Ishikawa (cell line): ENCODE measurements around the gene EPAS1.

Source experiments
- CEBPB ChIP-seq: IDR thresholded peaks from 2 replicates; pipeline ENCODE4 v1.6.1; 2012
- CREB1 ChIP-seq: IDR thresholded peaks from 2 replicates; pipeline ENCODE4 v1.6.1; 2012; ENCODE audit warnings: low read depth
- EGR1 ChIP-seq: IDR thresholded peaks from 2 replicates; pipeline ENCODE4 v1.6.1; 2012
- EP300 ChIP-seq: IDR thresholded peaks from 2 replicates; pipeline ENCODE4 v1.6.1; 2012; ENCODE audit warnings: borderline replicate concordance
- FOXM1 ChIP-seq: IDR thresholded peaks from 2 replicates; pipeline ENCODE4 v1.6.1; 2012; ENCODE audit warnings: low read depth, borderline replicate concordance
- MAX ChIP-seq: IDR thresholded peaks from 2 replicates; pipeline ENCODE4 v1.6.1; 2012
- NFIC ChIP-seq: IDR thresholded peaks from 2 replicates; pipeline ENCODE4 v1.6.1; 2012
- RAD21 ChIP-seq: IDR thresholded peaks from 2 replicates; pipeline ENCODE4 v1.6.1; 2012; ENCODE audit warnings: low read depth
- REST ChIP-seq: IDR thresholded peaks from 2 replicates; pipeline ENCODE4 v1.6.1; 2012; ENCODE audit warnings: low read depth, mild to moderate bottlenecking
- TAF1 ChIP-seq: IDR thresholded peaks from 2 replicates; pipeline ENCODE4 v1.6.1; 2012; ENCODE audit warnings: low read depth, mild to moderate bottlenecking
- TCF12 ChIP-seq: IDR thresholded peaks from 2 replicates; pipeline ENCODE4 v1.6.1; 2012; ENCODE audit warnings: low read depth
- TEAD4 ChIP-seq: IDR thresholded peaks from 2 replicates; pipeline ENCODE4 v1.6.1; 2012
- USF1 ChIP-seq: IDR thresholded peaks from 2 replicates; pipeline ENCODE4 v1.6.1; 2012
- YY1 ChIP-seq: IDR thresholded peaks from 2 replicates; pipeline ENCODE4 v1.6.1; 2012; ENCODE audit warnings: low read depth
- ZBTB7A ChIP-seq: IDR thresholded peaks from 2 replicates; pipeline ENCODE4 v1.6.1; 2012; ENCODE audit warnings: low read depth

The EPAS1 gene

GRCh38 chr2:46369783-46370182 lies 72.6 kb downstream of the EPAS1 start:
- no peak for TF ChIP-seq FOXM1
- TF ChIP-seq YY1, result no peak
- no peak for TF ChIP-seq NFIC
- TF ChIP-seq ZBTB7A, result no peak
- TF ChIP-seq RAD21, result no peak

GRCh38 chr2:46371854-46372253 lies 74.6 kb downstream of the EPAS1 start:
- TF ChIP-seq RAD21 (no peak), CEBPB (no peak), TEAD4 (no peak), TCF12 (no peak), ZBTB7A (no peak), EGR1 (no peak), USF1 (no peak)

- no peak for TF ChIP-seq TCF12
- TF ChIP-seq TEAD4, result no peak
- no peak for TF ChIP-seq EP300
- TF ChIP-seq CEBPB, result no peak
- TF ChIP-seq YY1, result no peak
- TF ChIP-seq MAX, result no peak
- TF ChIP-seq NFIC, result no peak
- TF ChIP-seq USF1, result no peak
- TF ChIP-seq EGR1, result no peak
- no peak for TF ChIP-seq RAD21
- no peak for TF ChIP-seq CREB1
- TF ChIP-seq TAF1, result no peak
- no peak for TF ChIP-seq ZBTB7A
- TF ChIP-seq FOXM1, result no peak
- TF ChIP-seq REST, result no peak
These were observed 75.3 kb downstream of the EPAS1 start for GRCh38 chr2:46372475-46372874.

GRCh38 chr2:46373238-46373637 lies 76.0 kb downstream of the EPAS1 start:
- TF ChIP-seq RAD21 (no peak), REST (no peak), EP300 (no peak), NFIC (no peak), ZBTB7A (no peak), TEAD4 (no peak), CEBPB (no peak), TAF1 (no peak)

- no peak for TF ChIP-seq TEAD4
- no peak for TF ChIP-seq NFIC
These were observed 78.4 kb downstream of the EPAS1 start for GRCh38 chr2:46375566-46376125.

- no peak for TF ChIP-seq NFIC
- no peak for TF ChIP-seq REST
- no peak for TF ChIP-seq TEAD4
- no peak for TF ChIP-seq FOXM1
- no peak for TF ChIP-seq YY1
These were observed 79.4 kb downstream of the EPAS1 start for GRCh38 chr2:46376586-46376985.
